SK-N-MC (cell line): Measurements from ENCODE around the gene PIAS3.

Experiments
- DNase-seq: peaks from one replicate; pipeline ENCODE4 v3.0.0-alpha.2; 2011; ENCODE audit warnings: low read depth, low spot score
- H3K27ac ChIP-seq: fragments of 200-600 bp; sonication (generic); 2 replicates; pipeline ENCODE4 v1.5.1; 2016; ENCODE audit warnings: mixed run types
- H3K36me3 ChIP-seq: fragments of 200-600 bp; sonication (generic); 2 replicates; pipeline ENCODE4 v1.6.1; 2017; ENCODE audit warnings: antibody characterized with exemption, low read length, mixed read lengths; ENCODE audit not compliant: insufficient read depth
- H3K4me3 ChIP-seq: fragments of 200-600 bp; sonication (generic); 2 replicates; pipeline ENCODE4 v1.5.1; 2016
- H3K9ac ChIP-seq: fragments of 200-600 bp; sonication (generic); 2 replicates; pipeline ENCODE4 v1.8.0; 2017; ENCODE audit warnings: mixed run types, mixed read lengths; ENCODE audit not compliant: insufficient read length
- H3K9me3 ChIP-seq: fragments of 200-600 bp; sonication (generic); 2 replicates; pipeline ENCODE4 v1.6.1; 2017; ENCODE audit warnings: low read depth, mild to moderate bottlenecking, antibody characterized with exemption, low read length, moderate library complexity, mixed read lengths
- EZH2 ChIP-seq: fragments of 200-600 bp; sonication (generic); IDR thresholded peaks from one replicate; pipeline ENCODE4 v1.6.1; 2017; ENCODE audit warnings: antibody characterized with exemption
- FOXP2 ChIP-seq: optimal IDR thresholded peaks from 2 replicates; pipeline ENCODE3; 2011; ENCODE audit warnings: mild to moderate bottlenecking, moderate library complexity; ENCODE audit not compliant: insufficient read depth; ENCODE audit errors: extremely low read length, control extremely low read depth
- POLR2AphosphoS5 ChIP-seq: IDR thresholded peaks from 2 replicates; pipeline ENCODE4 v1.6.1; 2012; ENCODE audit warnings: mild to moderate bottlenecking, low read depth, low read length, borderline replicate concordance

Gene PIAS3

GRCh38 chr1:145858901-145859490 is at the start of gene PIAS3:
Gene PIAS3 (minus strand): TSS chr1:145859081. CDS start chr1:145858990, 91 bp downstream.
- no peaks in the 10 kb centered on the region for H3K9me3 ChIP-seq
- peak within 1 kb of the TSS; percentile 62 for H3K9ac ChIP-seq
- no peak for DNase-seq
- peak within 1 kb of the TSS; percentile 94 for H3K4me3 ChIP-seq
- peak within 1 kb of the TSS; percentile 49; the same call in 1 of the 2 replicates for H3K27ac ChIP-seq
- TF ChIP-seq EZH2 (no peak), FOXP2 (no peak), POLR2AphosphoS5 (peak; percentile 59; the same call in 1 of the 2 replicates)
- H3K36me3 ChIP-seq: peaks cover 15% of the 10 kb centered on the region; the same call in 1 of the 2 replicates

- no peak overlapping the region for H3K9ac ChIP-seq
- no peak overlapping the region for H3K4me3 ChIP-seq
- H3K36me3 ChIP-seq: no peaks in the 10 kb centered on the region; the same call in 1 of the 2 replicates
- no peak for DNase-seq
- no peaks in the 10 kb centered on the region for H3K9me3 ChIP-seq
- no peak for TF ChIP-seq FOXP2
- TF ChIP-seq POLR2AphosphoS5: no peak
- H3K27ac ChIP-seq: no peak overlapping the region
These were observed 49.8 kb upstream of the PIAS3 start for GRCh38 chr1:145908653-145909052.

GRCh38 chr1:145906954-145907753 is 48.3 kb upstream of the PIAS3 start:
- no peak for TF ChIP-seq EZH2
- no peak for TF ChIP-seq FOXP2
- TF ChIP-seq POLR2AphosphoS5: no peak
- no peak overlapping the region for H3K9ac ChIP-seq
- H3K36me3 ChIP-seq: no peaks in the 10 kb centered on the region; the same call in 1 of the 2 replicates
- no peak overlapping the region for H3K27ac ChIP-seq
- DNase-seq: no peak
- H3K4me3 ChIP-seq: no peak overlapping the region
- no peaks in the 10 kb centered on the region for H3K9me3 ChIP-seq

- no peak for DNase-seq
These were observed 42.6 kb upstream of the PIAS3 start for GRCh38 chr1:145901312-145902021.

GRCh38 chr1:145898756-145899155 is 39.9 kb upstream of the PIAS3 start:
- Histone ChIP-seq H3K9me3 (no peaks in the 10 kb centered on the region), H3K4me3 (no peak overlapping the region), H3K27ac (no peak overlapping the region), H3K36me3 (no peaks in the 10 kb centered on the region), H3K9ac (no peak overlapping the region)
- DNase-seq: no peak
- TF ChIP-seq EZH2: no peak
- TF ChIP-seq FOXP2: no peak
- no peak for TF ChIP-seq POLR2AphosphoS5

More at GRCh38 chr1:145901312-145902021, 42.6 kb upstream of the PIAS3 start:
- Histone ChIP-seq H3K9ac (no peak overlapping the region), H3K9me3 (no peaks in the 10 kb centered on the region), H3K4me3 (no peak overlapping the region), H3K36me3 (no peaks in the 10 kb centered on the region), H3K27ac (no peak overlapping the region)
- TF ChIP-seq POLR2AphosphoS5 (no peak), EZH2 (no peak), FOXP2 (no peak)

- H3K9ac ChIP-seq: no peak overlapping the region
- H3K27ac ChIP-seq: no peak overlapping the region
- H3K9me3 ChIP-seq: no peaks in the 10 kb centered on the region
- no peak for DNase-seq
- H3K36me3 ChIP-seq: no peaks in the 10 kb centered on the region
- TF ChIP-seq EZH2 (no peak), POLR2AphosphoS5 (no peak), FOXP2 (no peak)
- H3K4me3 ChIP-seq: no peak overlapping the region
These were observed 39.1 kb upstream of the PIAS3 start for GRCh38 chr1:145897969-145898368.

GRCh38 chr1:145895471-145895870 is 36.6 kb upstream of the PIAS3 start:
- DNase-seq: no peak

GRCh38 chr1:145893306-145894055 is 34.6 kb upstream of the PIAS3 start:
- no peak for DNase-seq
- no peak overlapping the region for H3K9ac ChIP-seq
- H3K9me3 ChIP-seq: no peaks in the 10 kb centered on the region
- H3K27ac ChIP-seq: no peak overlapping the region
- no peak overlapping the region for H3K4me3 ChIP-seq
- TF ChIP-seq FOXP2 (no peak), EZH2 (no peak), POLR2AphosphoS5 (no peak)
- no peaks in the 10 kb centered on the region for H3K36me3 ChIP-seq

More at GRCh38 chr1:145895471-145895870, 36.6 kb upstream of the PIAS3 start:
- Histone ChIP-seq H3K9ac (no peak overlapping the region), H3K27ac (no peak overlapping the region), H3K36me3 (no peaks in the 10 kb centered on the region), H3K4me3 (no peak overlapping the region), H3K9me3 (no peaks in the 10 kb centered on the region)
- TF ChIP-seq FOXP2 (no peak), POLR2AphosphoS5 (no peak), EZH2 (no peak)
